LNCaP clone FGC (cell line): Measurements from ENCODE around the gene FBXW2.

Experiments
- DNase-seq: peaks from one replicate; pipeline ENCODE4 v3.0.0-alpha.2; 2011; ENCODE audit warnings: low read depth
- H3K4me3 ChIP-seq: 2 replicates; pipeline ENCODE4 v1.5.1; 2011; ENCODE audit warnings: mild to moderate bottlenecking, low read depth, low read length, control low read depth
- CTCF ChIP-seq: IDR thresholded peaks from 2 replicates; pipeline ENCODE4 v1.5.1; 2012; ENCODE audit warnings: mild to moderate bottlenecking; ENCODE audit not compliant: control insufficient read depth, insufficient read depth; ENCODE audit errors: extremely low read depth

FBXW2 gene

GRCh38 chr9:120792898-120793765 is at the start of gene FBXW2:
Gene FBXW2 (minus strand): TSS chr9:120793416. CDS start chr9:120788258, 5,158 bp downstream.
- TF ChIP-seq CTCF = no peak
- H3K4me3 ChIP-seq = peak within 1 kb of the TSS; percentile 76
- DNase-seq = peak; percentile 79

- no peak for TF ChIP-seq CTCF
- no peak for DNase-seq
- H3K4me3 ChIP-seq = peak overlapping the region; percentile 61
Measured at GRCh38 chr9:120841930-120842684, 48.9 kb upstream of the FBXW2 start.

GRCh38 chr9:120839146-120839545 is 45.9 kb upstream of the FBXW2 start:
- TF ChIP-seq CTCF = no peak
- no peak for DNase-seq
- no peak overlapping the region for H3K4me3 ChIP-seq

- DNase-seq = no peak
- no peak overlapping the region for H3K4me3 ChIP-seq
- TF ChIP-seq CTCF = no peak
Measured at GRCh38 chr9:120837921-120838320, 44.7 kb upstream of the FBXW2 start.

GRCh38 chr9:120833325-120833724 is 40.1 kb upstream of the FBXW2 start:
- no peak overlapping the region for H3K4me3 ChIP-seq
- TF ChIP-seq CTCF = no peak
- no peak for DNase-seq

GRCh38 chr9:120832807-120833206 is 39.6 kb upstream of the FBXW2 start:
- H3K4me3 ChIP-seq = no peak overlapping the region
- TF ChIP-seq CTCF = no peak
- peak; percentile 64 for DNase-seq

- no peak for TF ChIP-seq CTCF
- no peak overlapping the region for H3K4me3 ChIP-seq
- no peak for DNase-seq
Measured at GRCh38 chr9:120830865-120831264, 37.6 kb upstream of the FBXW2 start.
